ENCODE measurements around the gene MACROD2. TPM values are rescaled to one million over a fixed set of nuclear protein-coding genes. Genes with fewer than 3 reads are reported as not detected.
A peak's percentile ranks its signal among the peaks of the same experiment; 100 is the strongest.

Gene MACROD2
- total RNA-seq, 3 donors from 2014 or later, result 3.2 to 7.6 (median 6.4) TPM

- no peak overlapping the region for H3K4me3 ChIP-seq
- TF ChIP-seq, protein P1, sequence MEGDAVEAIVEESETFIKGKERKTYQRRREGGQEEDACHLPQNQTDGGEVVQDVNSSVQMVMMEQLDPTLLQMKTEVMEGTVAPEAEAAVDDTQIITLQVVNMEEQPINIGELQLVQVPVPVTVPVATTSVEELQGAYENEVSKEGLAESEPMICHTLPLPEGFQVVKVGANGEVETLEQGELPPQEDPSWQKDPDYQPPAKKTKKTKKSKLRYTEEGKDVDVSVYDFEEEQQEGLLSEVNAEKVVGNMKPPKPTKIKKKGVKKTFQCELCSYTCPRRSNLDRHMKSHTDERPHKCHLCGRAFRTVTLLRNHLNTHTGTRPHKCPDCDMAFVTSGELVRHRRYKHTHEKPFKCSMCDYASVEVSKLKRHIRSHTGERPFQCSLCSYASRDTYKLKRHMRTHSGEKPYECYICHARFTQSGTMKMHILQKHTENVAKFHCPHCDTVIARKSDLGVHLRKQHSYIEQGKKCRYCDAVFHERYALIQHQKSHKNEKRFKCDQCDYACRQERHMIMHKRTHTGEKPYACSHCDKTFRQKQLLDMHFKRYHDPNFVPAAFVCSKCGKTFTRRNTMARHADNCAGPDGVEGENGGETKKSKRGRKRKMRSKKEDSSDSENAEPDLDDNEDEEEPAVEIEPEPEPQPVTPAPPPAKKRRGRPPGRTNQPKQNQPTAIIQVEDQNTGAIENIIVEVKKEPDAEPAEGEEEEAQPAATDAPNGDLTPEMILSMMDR (IDR thresholded peaks at IDR 0.05), result no peak
- ATAC-seq, result no peak
- no peaks in the 10 kb centered on the region for H3K36me3 ChIP-seq (ENCODE audit: low read depth)
- no peaks in the 10 kb centered on the region for H3K4me1 ChIP-seq (ENCODE audit: low read depth)
- DNase-seq, result peak in 1 of 3 donors; percentile 16
- intact Hi-C loops (cut with DNase I, micrococcal nuclease), result no loop called here
- H3K9me3 ChIP-seq, result no peaks in the 10 kb centered on the region
These were observed 339.1 kb downstream of the MACROD2 start for GRCh38 chr20:14334306-14334930.

GRCh38 chr20:14335052-14335451, 339.7 kb downstream of the MACROD2 start:
- Histone ChIP-seq H3K36me3 (ENCODE audit: low read depth) (no peaks in the 10 kb centered on the region), H3K4me1 (ENCODE audit: low read depth) (no peaks in the 10 kb centered on the region), H3K4me3 (no peak overlapping the region), H3K9me3 (no peaks in the 10 kb centered on the region)
- ATAC-seq, result no peak
- TF ChIP-seq, protein P1 (IDR thresholded peaks at IDR 0.05), result no peak
- intact Hi-C loops (cut with DNase I, micrococcal nuclease), result no loop called here
- no peak for DNase-seq

GRCh38 chr20:14336686-14337085, 341.4 kb downstream of the MACROD2 start:
- DNase-seq, result peak in 1 of 3 donors; percentile 5

DNA sequence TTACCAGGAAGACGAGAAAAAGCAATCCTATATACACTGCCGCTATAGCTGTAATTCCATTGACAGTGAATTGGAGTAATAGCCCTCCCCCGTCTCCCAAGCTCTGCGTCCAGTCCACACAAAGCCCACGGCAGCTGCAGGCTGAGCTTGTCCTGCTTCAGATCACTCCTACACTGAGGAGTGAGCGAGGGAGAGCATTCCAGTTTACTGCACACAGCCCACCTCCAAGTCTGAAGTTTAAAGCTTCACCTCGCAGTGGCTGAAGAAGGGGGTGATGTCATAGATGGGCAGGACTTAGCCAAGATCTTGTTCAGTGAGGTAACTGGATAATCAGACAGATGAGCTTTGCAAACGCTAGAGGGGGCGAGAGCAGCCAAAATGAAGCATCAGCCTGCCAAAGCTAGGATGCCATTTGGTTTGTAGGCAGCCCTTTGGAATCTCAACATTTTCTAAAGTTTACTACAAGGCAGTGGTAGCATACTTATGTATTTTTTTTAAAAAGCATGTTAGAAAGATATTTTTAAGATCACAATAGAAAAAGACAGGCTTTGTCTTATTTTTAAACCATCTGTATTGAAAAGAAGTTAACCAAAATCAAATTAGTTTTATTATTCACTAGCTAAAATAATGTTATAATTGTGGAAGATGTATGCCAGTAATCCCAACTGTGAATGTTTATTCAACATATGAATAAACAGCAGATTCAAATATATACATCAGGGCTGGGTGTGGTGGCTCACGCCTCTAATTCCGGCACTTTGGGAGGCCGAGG, 342.3 kb downstream of the MACROD2 start, which contains the start of gene FLRT3:
Gene FLRT3 (minus strand): TSS at position 213 of the 772 bp plus-strand sequence. CDS start 10,106 bp downstream, outside the sequence.
- Histone ChIP-seq H3K36me3 (ENCODE audit: low read depth) (no peaks in the 10 kb centered on the region), H3K4me3 (no peak within 1 kb of the TSS), H3K4me1 (ENCODE audit: low read depth) (no peaks in the 10 kb centered on the region), H3K9me3 (no peaks in the 10 kb centered on the region)
- intact Hi-C loops (cut with DNase I, micrococcal nuclease), result no loop called here
- ATAC-seq, result peak; percentile 98
- TF ChIP-seq, protein P1 (IDR thresholded peaks at IDR 0.05), result peak; percentile 59
- DNase-seq, result peak; percentile 47 to 88 (median 73)

More at GRCh38 chr20:14336686-14337085, 341.4 kb downstream of the MACROD2 start:
- Histone ChIP-seq H3K4me3 (no peak overlapping the region), H3K9me3 (no peaks in the 10 kb centered on the region), H3K4me1 (ENCODE audit: low read depth) (no peaks in the 10 kb centered on the region), H3K36me3 (ENCODE audit: low read depth) (no peaks in the 10 kb centered on the region)
- ATAC-seq, result peak; percentile 59
- intact Hi-C loops (cut with DNase I, micrococcal nuclease), result no loop called here
- TF ChIP-seq, protein P1 (IDR thresholded peaks at IDR 0.05), result no peak

DNA sequence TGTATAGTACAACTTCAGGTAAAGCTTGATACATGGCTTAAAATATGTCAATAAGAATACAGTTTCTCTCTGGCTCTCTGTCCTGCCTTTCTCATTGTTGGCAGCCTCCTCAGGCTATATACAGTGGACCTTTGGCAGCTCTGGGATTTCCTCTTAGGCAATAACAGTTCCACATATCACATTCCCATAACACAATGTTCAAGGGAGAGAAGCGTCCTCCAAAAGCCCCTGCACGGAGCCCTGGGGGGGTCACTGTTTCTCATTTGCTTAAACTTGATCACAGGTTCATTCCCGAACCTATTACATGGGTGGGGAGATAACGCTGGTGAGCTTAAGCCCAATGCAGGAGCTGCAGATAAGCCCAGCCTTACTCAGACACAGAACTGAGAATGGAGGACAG, 346.5 kb downstream of the MACROD2 start:
- Histone ChIP-seq H3K4me1 (ENCODE audit: low read depth) (no peaks in the 10 kb centered on the region), H3K36me3 (ENCODE audit: low read depth) (no peaks in the 10 kb centered on the region), H3K4me3 (no peak overlapping the region), H3K9me3 (no peaks in the 10 kb centered on the region)
- TF ChIP-seq, protein P1 (IDR thresholded peaks at IDR 0.05), result no peak
- ATAC-seq (peak; percentile 38), DNase-seq (peak in 1 of 3 donors; percentile 24)
- intact Hi-C loops (cut with DNase I, micrococcal nuclease), result no loop called here
